Adrenal gland (tissue), 5 donors: ENCODE data around the gene RDX.

ENCODE experiments used
- POLR2A ChIP-seq, 2 donors: fragments of 450-650 bp; IDR thresholded peaks; one replicate each; pipeline ENCODE4 v1.6.1; 2017; ENCODE audit warnings: antibody characterized with exemption in 2 of 2, mild to moderate bottlenecking in 2 of 2, moderate library complexity in 1 of 2
- TF ChIP-seq, protein P1 (sequence below), 6 experiments: fragments of 450-650 bp in 4 of 6; fragments of 200-600 bp in 2 of 6; sonication (generic) in 1 of 6; IDR thresholded peaks; 1 replicate in 5 of 6; 2 replicates in 1 of 6; pipeline versions ENCODE4 v1.5.1 to v1.8.0; 2016 to 2021; ENCODE audit warnings: antibody characterized with exemption in 6 of 6, mild to moderate bottlenecking in 2 of 6, moderate library complexity in 1 of 6
- donor health status: DM: no; HTN: no; CAD: no.

DNA sequence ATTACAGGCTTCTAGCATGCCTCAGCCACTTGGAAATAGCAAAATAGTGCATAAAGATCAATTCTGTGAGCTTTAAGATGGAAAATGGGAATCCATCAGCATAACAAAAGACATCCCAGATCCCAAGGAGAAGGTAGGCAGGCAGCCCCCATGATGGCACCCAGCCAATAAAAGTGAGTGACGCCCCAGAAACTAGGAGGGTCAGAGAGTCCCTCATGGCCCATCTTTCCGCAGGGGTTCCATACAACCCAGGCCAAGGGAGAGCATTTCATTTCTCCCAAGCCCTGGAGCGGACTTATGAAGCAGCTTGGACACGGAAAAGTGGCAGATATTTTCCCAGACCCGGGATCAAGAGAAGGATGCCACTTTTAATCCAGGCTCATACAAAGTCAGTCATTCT is 110.0 kb downstream of the RDX start:
- TF ChIP-seq, protein P1, sequence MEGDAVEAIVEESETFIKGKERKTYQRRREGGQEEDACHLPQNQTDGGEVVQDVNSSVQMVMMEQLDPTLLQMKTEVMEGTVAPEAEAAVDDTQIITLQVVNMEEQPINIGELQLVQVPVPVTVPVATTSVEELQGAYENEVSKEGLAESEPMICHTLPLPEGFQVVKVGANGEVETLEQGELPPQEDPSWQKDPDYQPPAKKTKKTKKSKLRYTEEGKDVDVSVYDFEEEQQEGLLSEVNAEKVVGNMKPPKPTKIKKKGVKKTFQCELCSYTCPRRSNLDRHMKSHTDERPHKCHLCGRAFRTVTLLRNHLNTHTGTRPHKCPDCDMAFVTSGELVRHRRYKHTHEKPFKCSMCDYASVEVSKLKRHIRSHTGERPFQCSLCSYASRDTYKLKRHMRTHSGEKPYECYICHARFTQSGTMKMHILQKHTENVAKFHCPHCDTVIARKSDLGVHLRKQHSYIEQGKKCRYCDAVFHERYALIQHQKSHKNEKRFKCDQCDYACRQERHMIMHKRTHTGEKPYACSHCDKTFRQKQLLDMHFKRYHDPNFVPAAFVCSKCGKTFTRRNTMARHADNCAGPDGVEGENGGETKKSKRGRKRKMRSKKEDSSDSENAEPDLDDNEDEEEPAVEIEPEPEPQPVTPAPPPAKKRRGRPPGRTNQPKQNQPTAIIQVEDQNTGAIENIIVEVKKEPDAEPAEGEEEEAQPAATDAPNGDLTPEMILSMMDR (IDR thresholded peaks at IDR 0.05) = no peak
- TF ChIP-seq POLR2A (IDR thresholded peaks at IDR 0.05) = no peak
